Measurements from ENCODE around the gene FRMPD1. TPM values are rescaled to one million over a fixed set of nuclear protein-coding genes. Genes with fewer than 3 reads are reported as not detected.

The FRMPD1 gene
- total and polyA plus RNA-seq, 2 of the 13 experiments (the other 11 are each of a cell fraction or from before 2014, with no cell fraction given): not detected

- no peak overlapping the region for H3K27ac ChIP-seq (ENCODE audit: extremely low read length, insufficient read depth, low read length)
- no peak overlapping the region for H2AFZ ChIP-seq (ENCODE audit: low read length)
- DNase-seq (ENCODE audit: low spot score): no peak
- H3K27me3 ChIP-seq (ENCODE audit: control insufficient read depth in 1 of 2, insufficient read depth in 2 of 2, low read length in 2 of 2): peaks cover 0 to 63% of the 10 kb centered on the region in 2 experiments; a peak in 4 of 5 replicates
- in situ Hi-C loops (cut with HindIII; ENCODE audit: extremely low pct_ligation_motif_present, low pct_unique_long_range_greater_than_20kb): no loop called here
- H3K4me1 ChIP-seq (ENCODE audit: insufficient read depth, low read length): no peaks in the 10 kb centered on the region
- TF ChIP-seq HMG20B (CRISPR knock-in tag; conservative IDR thresholded peaks at IDR 0.05) (no peak), TBP (CRISPR knock-in tag; IDR thresholded peaks at IDR 0.05) (no peak), SNAPC5 (CRISPR knock-in tag; IDR thresholded peaks at IDR 0.05; ENCODE audit: borderline replicate concordance) (no peak), PRPF4 (IDR thresholded peaks at IDR 0.05; ENCODE audit: low read depth, low read length, poor library complexity, severe bottlenecking) (no peak), MXI1 (IDR thresholded peaks at IDR 0.05; ENCODE audit: borderline replicate concordance, low read depth, low read length) (no peak), JUNB (CRISPR knock-in tag; IDR thresholded peaks at IDR 0.05; ENCODE audit: borderline replicate concordance) (no peak), HNRNPK (IDR thresholded peaks at IDR 0.05; ENCODE audit: low read depth, low read length, poor library complexity, severe bottlenecking) (no peak), PRDM10 (CRISPR knock-in tag; IDR thresholded peaks at IDR 0.05; ENCODE audit: low read depth) (no peak), ZNF276 (CRISPR knock-in tag; IDR thresholded peaks at IDR 0.05; ENCODE audit: low read depth) (no peak), POGZ (CRISPR knock-in tag; IDR thresholded peaks at IDR 0.05) (no peak), ZFP36L2 (CRISPR knock-in tag; IDR thresholded peaks at IDR 0.05) (no peak), PATZ1 (CRISPR knock-in tag; IDR thresholded peaks at IDR 0.05) (no peak), POLR2A (IDR thresholded peaks at IDR 0.05; ENCODE audit: insufficient read depth in 1 of 2, low read depth in 2 of 2, low read length in 2 of 2) (no peak), ZNF724P (CRISPR knock-in tag; IDR thresholded peaks at IDR 0.05; ENCODE audit: borderline replicate concordance) (no peak), GFI1 (CRISPR knock-in tag; IDR thresholded peaks at IDR 0.05; ENCODE audit: borderline replicate concordance) (no peak), ZNF737 (CRISPR knock-in tag; IDR thresholded peaks at IDR 0.05; ENCODE audit: borderline replicate concordance) (no peak), CBX1 (IDR thresholded peaks at IDR 0.05; ENCODE audit: low read depth) (no peak), ZNF772 (CRISPR knock-in tag; IDR thresholded peaks at IDR 0.05) (no peak)
- 4% methylated on average over 5 of the region's 5 CpGs for WGBS (ENCODE audit: low lambda C conversion rate)
- ATAC-seq: no peak
- intact Hi-C loops (cut with micrococcal nuclease; ENCODE audit: unreplicated experiment): no loop called here
- FAIRE-seq: no peak
- CTCF ChIA-PET (ENCODE audit: low intra/inter-chr PET ratio, low total read pairs): no interaction called here
- POLR2A ChIA-PET: no interaction called here
- H3K79me2 ChIP-seq (ENCODE audit: insufficient read depth, low read length): no peaks in the 10 kb centered on the region
- H4K20me1 ChIP-seq (ENCODE audit: insufficient read depth, low read length): no peaks in the 10 kb centered on the region
- H3K9ac ChIP-seq (ENCODE audit: insufficient read depth, low read depth, low read length): no peak overlapping the region
- no peaks in the 10 kb centered on the region for H3K9me3 ChIP-seq (ENCODE audit: low read length)
- no peaks in the 10 kb centered on the region for H3K36me3 ChIP-seq (replicated peaks in 1 of 2; ENCODE audit: control insufficient read depth in 1 of 2, insufficient read depth in 2 of 2, low read length in 2 of 2)
- H3K4me3 ChIP-seq (replicated peaks in 1 of 3; ENCODE audit: insufficient read depth in 1 of 3, low read depth in 2 of 3, low read length in 3 of 3): no peak overlapping the region
- no peak overlapping the region for H3K4me2 ChIP-seq (ENCODE audit: low read depth, low read length)
- BruUV-seq (replicated peaks): no TSS peak
Measured at GRCh38 chr9:37663926-37664325, 13.2 kb downstream of the FRMPD1 start.

Data from HepG2 (cell line).